GM20431 (cell line): Measurements from ENCODE around the gene PGP.

ENCODE experiments used
- in situ Hi-C: fragments of 300-500 bp; cut with MseI, MboI; formaldehyde crosslinking; loops from one replicate; pipeline ENCODE4 v1.15.0; 2020; ENCODE audit warnings: low sequenced_read_pairs; ENCODE audit not compliant: unreplicated experiment

PGP gene

DNA sequence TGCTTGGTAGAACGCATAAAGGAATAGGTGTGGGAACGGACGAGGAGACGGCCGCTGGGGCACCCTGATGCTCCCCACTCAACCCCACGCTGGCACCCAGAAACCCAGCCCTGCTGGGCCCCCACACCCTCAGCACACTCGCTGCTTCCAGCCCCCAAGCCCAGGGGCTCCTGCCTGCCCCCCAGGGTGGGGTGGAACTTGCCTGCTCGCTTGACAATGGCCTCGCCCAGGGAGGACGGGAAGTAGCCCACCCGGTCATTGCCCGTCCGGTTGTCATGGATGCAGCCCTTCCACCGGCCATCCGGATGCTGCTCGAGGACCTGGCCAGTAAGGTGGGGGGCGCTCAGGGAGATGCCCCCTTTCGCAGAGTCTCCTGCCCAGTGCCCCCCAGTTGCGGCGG lies 28.1 kb downstream of the PGP start:
- in situ Hi-C loops: no loop called here

DNA sequence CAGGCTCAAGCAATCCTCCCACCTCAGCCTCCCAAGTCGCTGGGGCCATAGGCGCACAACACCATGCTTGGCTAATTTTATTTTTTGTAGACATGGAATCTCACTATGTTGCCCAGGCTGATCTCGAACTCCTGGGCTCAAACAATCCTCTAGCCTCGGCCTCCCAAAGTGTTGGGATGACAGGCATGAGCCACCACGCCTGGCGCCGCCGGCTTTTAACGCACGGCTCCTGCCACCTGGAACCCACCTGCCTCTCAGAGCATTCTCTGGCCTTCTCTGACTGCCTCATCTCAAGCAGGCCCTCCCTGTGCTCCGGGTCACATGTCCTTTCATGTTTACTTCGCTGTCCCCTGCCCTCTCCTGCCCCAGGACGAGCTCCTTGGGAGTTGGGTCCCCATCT lies 28.6 kb downstream of the PGP start:
- in situ Hi-C loops: no loop called here

DNA sequence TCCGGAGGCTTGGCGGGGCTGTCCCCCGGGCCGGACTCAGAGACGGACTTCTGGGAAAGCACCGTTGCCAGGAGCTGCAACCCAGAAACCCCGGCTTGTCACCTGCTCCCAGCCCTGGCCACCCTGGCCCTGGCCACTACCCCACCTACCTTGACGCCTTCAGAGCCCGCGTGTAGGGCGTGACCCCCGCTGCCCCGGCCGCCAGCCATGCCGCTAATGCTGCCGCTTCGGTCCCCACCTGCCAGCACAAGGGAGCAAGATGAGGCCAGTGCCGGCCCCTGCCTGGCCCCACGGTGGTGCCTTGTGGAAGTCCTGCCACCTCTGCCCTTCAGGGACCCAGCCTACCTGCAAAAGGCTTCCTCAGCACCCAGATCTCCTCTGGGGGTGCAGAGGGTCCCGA lies 29.7 kb downstream of the PGP start:
- in situ Hi-C loops: no loop called here

DNA sequence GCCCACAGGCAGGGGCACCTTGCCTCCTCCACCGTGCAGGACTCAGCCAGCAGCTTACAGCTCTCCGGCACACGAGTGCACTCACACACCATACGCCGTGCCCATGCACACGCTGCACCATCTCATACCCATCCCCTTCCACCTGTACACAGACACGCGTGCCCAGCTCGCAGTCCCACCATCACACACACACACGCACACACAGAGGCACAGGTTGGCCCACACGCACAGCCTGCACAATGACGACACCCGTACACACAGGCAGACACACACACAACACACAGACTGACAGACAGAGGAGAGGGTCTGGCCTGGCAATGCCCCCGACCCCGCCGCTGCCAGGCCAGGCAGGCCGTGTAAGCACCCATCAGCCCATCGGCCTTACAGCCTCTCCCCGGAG lies 30.3 kb downstream of the PGP start:
- in situ Hi-C loops: no loop called here

DNA sequence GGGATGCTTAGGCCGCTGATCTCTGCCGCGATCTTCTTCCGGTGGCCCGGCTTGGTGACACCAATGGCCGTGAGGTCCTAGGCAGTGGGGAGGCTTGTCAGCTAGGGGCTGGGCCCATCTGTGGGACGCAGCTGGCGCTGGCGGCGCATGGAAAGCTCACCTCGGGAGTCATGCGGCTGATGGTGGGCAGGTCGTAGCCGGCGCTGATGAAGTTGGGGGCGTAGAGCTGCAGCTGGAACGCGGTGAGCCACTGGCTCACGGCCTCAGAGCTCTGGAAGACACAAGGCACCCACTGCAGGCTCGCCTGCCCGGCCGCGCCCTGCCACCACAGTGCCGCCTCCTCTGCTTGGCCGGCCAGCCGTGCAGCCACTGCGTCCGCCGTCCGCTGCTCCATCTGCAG lies 31.0 kb downstream of the PGP start:
- in situ Hi-C loops: no loop called here

DNA sequence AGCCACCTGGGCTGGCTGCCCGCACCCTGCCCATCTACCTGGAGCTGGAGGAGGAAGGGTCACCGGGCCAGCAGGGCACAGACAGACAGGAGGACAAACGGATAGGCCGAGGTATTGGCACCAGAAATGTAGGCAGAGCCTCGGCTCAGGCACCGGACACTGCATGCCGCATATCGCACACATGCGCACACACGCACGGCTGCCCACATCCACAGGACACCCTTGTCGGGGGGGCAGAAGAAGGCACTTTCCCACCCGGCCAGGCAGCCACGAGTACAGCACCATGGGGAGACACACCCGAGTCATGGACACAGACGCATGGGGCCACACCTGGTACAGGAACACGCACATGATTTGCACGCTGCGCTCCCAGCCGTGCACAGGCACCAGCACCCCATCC lies 32.7 kb downstream of the PGP start:
- in situ Hi-C loops: no loop called here

DNA sequence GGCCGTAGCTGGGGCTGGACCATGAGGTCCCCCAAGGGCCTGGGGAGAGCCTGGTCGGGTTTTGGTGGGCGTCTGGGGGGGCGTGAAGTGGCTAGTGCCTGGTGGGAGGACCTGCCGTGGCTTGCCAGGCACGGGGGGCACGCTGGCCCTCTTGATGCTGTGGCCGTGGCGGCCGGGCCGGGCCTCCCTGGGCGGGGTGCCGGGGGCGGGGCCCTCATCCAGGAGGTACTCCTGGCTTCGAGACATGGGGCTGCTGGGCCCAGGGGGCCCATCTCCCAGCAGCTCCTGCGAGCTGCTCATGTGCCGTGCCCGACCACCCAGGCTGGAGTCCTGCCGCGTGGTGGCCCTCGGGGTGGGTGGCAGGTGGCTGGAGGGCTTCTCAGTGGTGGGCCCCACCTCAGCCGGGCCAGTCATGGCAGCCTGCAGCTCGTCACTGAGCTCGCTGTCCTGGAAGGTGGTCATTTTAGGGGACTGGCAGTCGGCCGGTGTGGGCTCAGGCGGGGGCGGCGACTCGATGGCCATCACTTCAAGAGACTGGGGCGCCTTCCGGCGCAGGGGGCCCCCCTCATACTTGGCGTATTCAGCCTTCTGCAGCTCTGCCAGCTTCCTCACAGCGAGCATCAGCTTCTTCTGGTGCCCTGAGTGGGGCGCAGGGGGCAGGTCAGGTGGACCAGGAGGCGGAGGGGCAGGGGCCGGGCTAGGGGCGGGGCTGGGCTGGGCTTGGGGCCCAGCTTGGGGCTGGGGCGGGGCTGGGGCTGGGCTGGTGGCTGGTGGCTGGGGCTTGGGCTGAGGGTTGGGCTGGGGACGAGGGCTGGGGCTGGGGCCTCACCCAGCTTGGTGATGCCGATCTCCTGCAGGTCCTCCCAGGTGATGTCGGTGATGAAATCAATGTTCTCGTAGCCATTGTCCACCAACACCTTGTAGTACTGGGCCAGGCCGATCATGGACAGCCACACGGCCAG lies 33.4 kb downstream of the PGP start:
- in situ Hi-C loops: no loop called here

DNA sequence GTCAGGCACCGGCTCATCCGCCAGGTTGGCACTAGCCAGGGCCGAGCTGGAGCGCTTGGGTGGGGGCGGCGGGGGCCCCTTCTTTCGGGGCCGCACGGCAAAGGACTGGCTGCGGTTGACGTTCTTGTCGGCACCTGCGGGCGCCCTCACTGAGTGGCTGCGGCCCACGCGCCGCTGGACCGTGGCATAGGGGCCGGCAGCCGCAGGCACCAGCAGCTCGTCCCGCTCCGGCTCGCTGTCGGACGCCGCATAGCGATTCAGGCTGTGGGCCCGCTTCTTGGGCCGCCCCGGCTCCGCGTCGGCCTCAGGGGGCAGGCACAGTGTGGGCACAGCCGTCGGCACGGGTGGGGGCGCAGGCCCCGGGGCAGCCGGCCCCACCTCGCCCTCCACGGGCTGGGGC lies 34.2 kb downstream of the PGP start:
- in situ Hi-C loops: no loop called here

DNA sequence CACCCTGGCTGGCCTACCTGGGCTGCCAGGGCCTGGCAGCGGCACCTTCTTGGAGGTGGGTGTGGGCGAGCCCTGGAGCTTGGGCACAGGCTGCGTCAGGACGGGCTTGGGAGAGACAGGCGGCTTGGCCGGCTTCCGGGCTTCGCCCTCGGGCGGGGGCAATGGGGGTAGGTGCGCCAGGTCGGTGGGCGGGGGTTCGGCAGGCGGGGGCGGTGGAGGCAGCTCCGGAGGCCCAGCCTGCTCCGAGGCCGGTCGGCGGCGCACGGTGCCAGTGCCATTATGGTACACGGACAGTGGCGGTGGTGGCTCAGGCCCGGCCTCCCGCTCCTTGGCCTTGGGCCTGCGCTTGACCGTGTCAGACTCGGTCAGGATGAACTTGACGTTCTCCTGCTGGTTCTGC lies 35.1 kb downstream of the PGP start:
- in situ Hi-C loops: no loop called here

DNA sequence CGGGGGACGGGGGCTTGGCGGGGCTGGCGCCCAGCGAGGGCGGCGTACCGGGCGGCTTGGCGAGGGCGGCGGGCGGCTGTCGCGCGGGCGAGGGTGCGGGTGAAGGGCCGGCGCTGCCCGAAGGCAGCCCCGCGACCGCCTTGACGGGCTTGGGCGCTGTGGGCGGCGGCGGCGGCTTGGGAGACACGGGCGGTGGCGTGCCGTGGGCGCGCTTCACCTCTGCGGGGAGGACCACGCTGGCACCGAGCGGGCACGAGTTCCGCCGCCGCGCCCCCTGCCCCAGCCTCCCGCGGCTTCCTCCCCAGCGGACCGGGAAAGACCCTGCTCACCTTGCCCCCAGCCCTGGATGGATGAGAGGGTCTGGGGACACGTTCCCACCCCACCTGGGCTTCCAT lies 35.5 kb downstream of the PGP start:
- in situ Hi-C loops: no loop called here

DNA sequence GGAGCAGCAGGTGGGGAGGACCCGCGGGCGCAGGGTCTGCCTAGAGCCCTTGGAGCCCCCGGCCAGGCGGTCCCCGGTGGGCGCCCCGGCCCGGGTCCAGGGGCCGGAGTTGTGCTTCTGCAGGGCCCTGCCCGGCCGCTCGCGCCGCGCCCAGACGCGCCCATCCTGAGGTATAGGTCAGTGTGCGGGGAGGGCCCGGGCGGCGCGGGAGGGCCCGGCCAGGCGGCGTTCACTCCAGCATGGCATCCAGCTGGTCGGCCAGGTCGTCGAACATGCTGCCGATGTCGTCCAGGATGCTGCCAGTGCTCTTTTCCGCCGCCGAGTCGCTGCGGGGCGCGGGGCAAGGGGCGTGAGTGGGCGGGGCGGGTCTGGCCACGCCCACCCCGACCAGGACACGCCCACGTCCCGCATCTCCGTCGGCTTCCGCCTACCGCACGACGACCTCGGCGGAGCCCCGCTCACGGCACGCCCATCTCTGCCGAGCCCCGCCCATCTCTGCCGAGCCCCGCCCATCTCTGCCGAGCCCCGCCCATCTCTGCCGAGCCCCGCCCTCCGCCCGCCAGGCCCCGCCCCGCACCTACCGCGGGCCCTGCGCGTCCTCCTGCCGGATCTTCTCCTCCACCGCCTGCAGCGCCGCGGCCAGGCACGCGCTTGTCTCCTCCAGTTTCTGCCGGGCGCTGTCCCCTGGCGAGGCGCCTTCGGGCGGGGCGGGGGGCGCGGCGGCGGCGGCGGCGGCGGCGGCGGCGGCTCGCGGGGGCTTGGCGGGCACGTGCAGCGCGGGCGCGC lies 36.1 kb downstream of the PGP start:
- in situ Hi-C loops: no loop called here

DNA sequence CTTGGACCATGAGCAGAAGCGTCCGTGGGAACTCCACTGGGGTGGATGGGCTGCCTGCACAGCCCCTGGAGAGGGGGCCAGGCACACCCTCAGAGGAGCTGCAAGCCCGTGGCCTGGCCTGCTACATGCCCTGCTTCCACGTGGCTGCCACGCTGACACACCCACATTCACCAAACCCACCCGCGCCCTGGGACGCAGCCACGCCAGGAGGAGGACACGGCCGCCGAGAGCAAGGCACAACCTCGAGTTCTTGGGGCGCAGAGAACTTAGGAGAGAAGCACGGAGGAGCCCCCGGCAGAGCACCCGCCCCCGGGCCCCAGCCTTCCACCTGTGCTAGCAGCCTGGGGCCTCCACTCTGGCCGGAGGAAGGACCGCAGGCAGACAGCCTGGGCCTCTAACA lies 37.1 kb downstream of the PGP start:
- in situ Hi-C loops: no loop called here

DNA sequence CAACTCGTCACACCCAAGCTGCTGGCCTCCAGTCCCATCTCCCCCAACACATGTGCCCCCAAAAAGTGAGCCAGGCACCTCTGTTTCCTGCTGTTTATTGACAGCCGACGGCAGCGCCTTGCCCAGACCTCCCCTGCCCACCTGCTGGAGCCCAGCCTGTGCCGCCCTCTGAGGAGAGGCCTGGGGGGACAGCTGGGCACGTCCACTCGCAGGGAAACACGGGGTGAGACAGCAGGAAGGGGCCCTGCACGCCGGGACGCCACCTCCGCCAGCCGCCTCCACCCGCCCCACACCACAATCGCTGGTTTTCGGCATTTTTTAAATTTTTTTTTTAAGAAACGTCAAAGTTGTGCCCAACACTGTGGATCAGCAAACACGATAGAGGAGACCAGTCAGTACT lies 37.5 kb downstream of the PGP start:
- in situ Hi-C loops: no loop called here

DNA sequence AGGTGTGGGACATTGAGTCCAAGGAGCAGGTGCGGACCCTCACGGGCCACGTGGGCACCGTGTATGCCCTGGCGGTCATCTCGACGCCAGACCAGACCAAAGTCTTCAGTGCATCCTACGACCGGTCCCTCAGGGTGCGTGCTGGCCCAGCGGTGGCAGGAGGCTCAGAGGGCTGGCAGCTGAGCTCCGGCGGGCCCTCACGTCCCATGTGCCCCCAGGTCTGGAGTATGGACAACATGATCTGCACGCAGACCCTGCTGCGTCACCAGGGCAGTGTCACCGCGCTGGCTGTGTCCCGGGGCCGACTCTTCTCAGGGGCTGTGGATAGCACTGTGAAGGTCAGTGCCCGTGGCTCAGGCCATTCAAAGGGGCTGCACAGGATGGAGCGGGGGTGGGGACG lies 38.6 kb downstream of the PGP start:
- in situ Hi-C loops: no loop called here

DNA sequence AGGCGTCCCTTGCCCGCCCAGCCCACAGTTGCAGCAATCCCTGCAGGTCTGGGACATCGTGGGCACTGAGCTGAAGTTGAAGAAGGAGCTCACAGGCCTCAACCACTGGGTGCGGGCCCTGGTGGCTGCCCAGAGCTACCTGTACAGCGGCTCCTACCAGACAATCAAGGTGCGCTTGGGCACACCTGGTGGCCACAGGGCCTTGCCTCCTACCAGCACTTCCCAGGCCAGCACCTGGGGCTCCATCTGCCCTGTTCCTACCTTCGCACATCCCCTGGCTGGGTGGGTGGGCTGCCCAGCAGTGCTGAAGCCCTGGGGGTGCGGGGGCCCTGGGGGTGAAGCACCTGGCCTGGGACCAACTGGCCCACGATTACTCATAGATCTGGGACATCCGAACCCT lies 39.2 kb downstream of the PGP start:
- in situ Hi-C loops: no loop called here

DNA sequence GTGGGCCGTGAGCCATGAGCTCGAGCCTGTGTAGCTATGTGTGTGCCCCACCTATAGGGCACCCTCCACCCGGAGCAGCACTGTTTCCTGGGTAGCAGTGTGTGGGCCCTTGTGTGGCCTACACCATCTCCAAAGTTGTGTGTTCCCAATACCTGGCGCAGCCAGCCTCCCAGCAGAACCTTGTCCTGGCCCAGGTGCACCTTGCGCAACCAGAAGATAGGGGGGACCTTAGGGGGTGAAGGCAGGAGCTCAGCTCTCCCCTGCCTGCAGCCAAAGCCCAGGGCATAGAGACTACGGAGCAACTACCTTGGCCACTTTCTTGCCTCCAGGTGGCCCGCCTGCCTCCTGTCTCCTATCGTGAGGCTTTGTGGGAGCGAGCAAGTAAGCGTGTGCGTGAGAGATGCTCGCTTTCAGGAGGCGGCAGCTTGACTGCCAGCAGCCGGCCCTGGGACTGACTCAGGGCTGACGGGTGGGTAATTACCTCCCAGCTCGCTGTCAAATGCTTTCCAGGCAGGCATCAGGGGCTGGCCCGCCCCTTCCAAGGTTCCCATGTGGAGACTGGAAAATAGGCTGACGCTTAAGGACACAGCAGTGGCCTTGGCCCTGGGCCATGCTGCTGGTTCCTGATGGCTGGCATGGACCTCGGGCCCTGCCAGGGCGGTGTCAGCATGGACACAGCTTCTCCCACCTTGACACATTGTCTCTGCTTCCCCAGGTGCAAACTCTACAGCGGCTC lies 40.1 kb downstream of the PGP start:
- in situ Hi-C loops: no loop called here

DNA sequence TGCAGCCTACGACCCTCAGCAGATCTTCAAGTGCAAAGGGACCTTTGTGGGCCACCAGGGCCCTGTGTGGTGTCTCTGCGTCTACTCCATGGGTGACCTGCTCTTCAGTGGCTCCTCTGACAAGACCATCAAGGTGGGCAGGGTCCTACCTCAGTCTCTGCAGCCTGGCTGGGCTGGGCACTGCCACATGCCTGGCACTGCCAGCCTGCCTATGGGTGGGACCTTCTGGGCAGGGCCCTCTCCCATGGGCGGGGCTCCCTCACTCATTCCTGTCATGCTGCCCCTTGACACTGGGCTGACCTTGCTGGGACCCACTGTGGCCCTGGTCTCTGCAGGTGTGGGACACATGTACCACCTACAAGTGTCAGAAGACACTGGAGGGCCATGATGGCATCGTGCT lies 40.7 kb downstream of the PGP start:
- in situ Hi-C loops: no loop called here

DNA sequence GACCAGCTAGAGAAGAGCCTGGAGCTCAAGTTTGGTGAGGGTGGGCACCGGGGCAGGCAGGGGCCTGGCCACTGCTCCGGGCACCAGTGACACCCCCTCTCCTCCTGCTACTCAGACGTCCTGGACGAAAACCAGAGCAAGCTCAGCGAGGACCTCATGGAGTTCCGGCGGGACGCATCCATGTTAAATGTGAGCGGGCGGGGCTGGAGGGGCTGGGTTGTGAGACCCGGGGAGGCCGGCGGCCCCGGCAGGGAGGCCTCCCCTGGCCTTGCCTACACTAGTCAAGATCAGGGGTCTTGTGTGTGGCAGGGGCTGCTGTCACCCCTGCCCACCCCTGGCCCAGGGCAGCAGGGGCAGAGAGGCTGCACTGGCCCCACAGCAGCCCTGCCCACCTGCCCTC lies 41.3 kb downstream of the PGP start:
- in situ Hi-C loops: no loop called here

DNA sequence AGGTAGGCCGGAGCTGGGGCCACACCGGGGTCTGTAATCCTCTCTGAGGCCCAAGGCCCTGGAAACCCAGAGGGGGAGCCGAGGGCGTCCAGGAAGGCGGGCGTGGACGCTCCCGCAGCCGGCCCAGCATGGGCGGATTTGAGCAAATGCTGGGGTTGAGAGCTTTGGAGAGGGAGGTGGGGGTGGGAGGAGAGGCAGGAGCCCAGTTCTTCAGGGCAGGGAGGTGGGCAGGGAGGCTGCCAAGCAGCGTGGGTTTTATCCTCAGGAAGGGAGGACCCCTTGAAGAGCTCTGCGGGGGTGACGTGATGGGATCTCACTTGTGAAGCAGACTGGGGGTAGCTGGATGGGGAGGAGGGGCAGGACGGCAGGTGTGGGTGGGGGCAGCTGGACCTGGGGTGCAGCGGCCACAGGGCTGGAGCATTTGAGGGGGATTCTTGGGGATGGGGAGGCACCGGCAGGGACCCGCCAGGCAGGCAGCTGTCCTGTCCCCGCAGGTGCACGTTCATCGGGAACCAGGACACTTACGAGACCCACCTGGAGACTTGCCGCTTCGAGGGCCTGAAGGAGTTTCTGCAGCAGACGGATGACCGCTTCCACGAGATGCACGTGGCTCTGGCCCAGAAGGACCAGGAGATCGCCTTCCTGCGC lies 41.8 kb downstream of the PGP start:
- in situ Hi-C loops: no loop called here

DNA sequence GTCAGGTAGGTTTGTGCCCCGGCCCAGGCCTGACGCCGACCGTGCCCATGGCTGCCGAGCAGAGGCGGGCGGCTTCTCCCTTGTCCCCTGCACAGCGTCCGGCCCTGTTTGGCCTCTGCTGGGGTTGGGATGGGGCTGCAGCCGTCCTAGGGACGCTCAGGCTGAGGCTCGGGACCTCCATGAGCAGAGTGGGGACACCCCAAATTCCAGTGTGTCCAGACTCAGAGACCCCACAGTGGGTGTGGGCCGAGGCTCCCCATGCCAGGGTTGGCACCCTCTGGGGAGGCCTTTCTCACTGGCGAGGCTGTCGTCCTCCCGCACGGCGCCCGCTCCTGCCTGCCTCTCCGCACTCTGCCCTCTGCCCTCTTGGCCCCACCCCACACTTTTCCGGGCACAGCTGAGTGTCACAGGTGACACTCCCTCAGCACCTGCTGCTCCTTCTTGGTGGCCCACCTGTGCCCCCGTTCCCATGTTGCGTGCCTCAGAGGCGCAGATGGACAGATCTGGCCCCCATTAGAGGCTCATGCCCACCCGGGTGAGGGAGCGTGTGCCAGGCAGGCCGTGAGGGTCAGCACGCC lies 43.0 kb downstream of the PGP start:
- in situ Hi-C loops: no loop called here
